ENCODE results near the gene TMEM131. TPM values are rescaled to one million over a fixed set of nuclear protein-coding genes. Genes with fewer than 3 reads are reported as not detected.

Gene TMEM131
- total and polyA plus RNA-seq, 7 experiments from 2014 or later = 10.6 to 46.4 (median 40.5) TPM

- Mint-ChIP-seq H3K4me3 (no peak overlapping the region), H3K27me3 (no peaks in the 10 kb centered on the region), H3K27ac (no peak overlapping the region), H3K36me3 (peaks cover 9 to 58% (median 23%) of the 10 kb centered on the region in 5 donors), H3K9me3 (no peaks in the 10 kb centered on the region), H3K4me1 (no peaks in the 10 kb centered on the region)
- CTCF ChIA-PET = interaction anchor here (0.6 to 0.7 kb wide), 2 partner anchors 14 to 1898 kb away, joined by 3 read pairs; no protein-coding TSS in a partner anchor
- intact Hi-C loops (cut with micrococcal nuclease) = no loop called here
- no peaks in the 10 kb centered on the region for H3K4me1 ChIP-seq (ENCODE audit: control insufficient read depth in 2 of 2, insufficient read depth in 2 of 2, low read length in 2 of 2)
- H3K36me3 ChIP-seq (ENCODE audit: control insufficient read depth in 2 of 3, insufficient read depth in 3 of 3, low read length in 3 of 3) = peaks cover 6 to 51% (median 10%) of the 10 kb centered on the region in 3 experiments
- POLR2A ChIA-PET = no interaction called here
- no peak for DNase-seq
- no peak overlapping the region for H3K27ac ChIP-seq (ENCODE audit: low read depth, low read length)
- ATAC-seq = no peak
- no peaks in the 10 kb centered on the region for H3K27me3 ChIP-seq (ENCODE audit: control insufficient read depth in 2 of 2, insufficient read depth in 2 of 2, low read length in 2 of 2)
- H3K9me3 ChIP-seq (ENCODE audit: control insufficient read depth in 2 of 3, low read length in 3 of 3) = no peaks in the 10 kb centered on the region
- no peak overlapping the region for H3K4me3 ChIP-seq (ENCODE audit: low read length)
These were observed 203.3 kb downstream of the TMEM131 start for GRCh38 chr2:97792416-97792815.

- no peak for ATAC-seq
- H3K4me3 Mint-ChIP-seq = no peak overlapping the region
- no peaks in the 10 kb centered on the region for H3K4me1 ChIP-seq (ENCODE audit: control insufficient read depth in 2 of 2, insufficient read depth in 2 of 2, low read length in 2 of 2)
- H3K27me3 ChIP-seq (ENCODE audit: control insufficient read depth in 2 of 2, insufficient read depth in 2 of 2, low read length in 2 of 2) = no peaks in the 10 kb centered on the region
- peaks cover 0 to 6% (median 0%) of the 10 kb centered on the region in 7 donors for H3K4me1 Mint-ChIP-seq
- H3K36me3 Mint-ChIP-seq = peaks cover 9 to 48% (median 24%) of the 10 kb centered on the region in 5 donors
- POLR2A ChIA-PET = no interaction called here
- no peaks in the 10 kb centered on the region for H3K9me3 Mint-ChIP-seq
- peak overlapping the region in 1 of 9 donors; percentile 43 for H3K27ac Mint-ChIP-seq
- peaks cover 6 to 42% (median 10%) of the 10 kb centered on the region in 3 experiments for H3K36me3 ChIP-seq (ENCODE audit: control insufficient read depth in 2 of 3, insufficient read depth in 3 of 3, low read length in 3 of 3)
- CTCF ChIA-PET = no interaction called here
- H3K9me3 ChIP-seq (ENCODE audit: control insufficient read depth in 2 of 3, low read length in 3 of 3) = no peaks in the 10 kb centered on the region
- DNase-seq = no peak
- intact Hi-C loops (cut with micrococcal nuclease) = no loop called here
- H3K4me3 ChIP-seq (ENCODE audit: low read length) = no peak overlapping the region
- no peak overlapping the region for H3K27ac ChIP-seq (ENCODE audit: low read depth, low read length)
- H3K27me3 Mint-ChIP-seq = no peaks in the 10 kb centered on the region
These were observed 206.6 kb downstream of the TMEM131 start for GRCh38 chr2:97788986-97789644.

- no peak for DNase-seq
- no peak overlapping the region for H3K27ac ChIP-seq (ENCODE audit: low read depth, low read length)
- intact Hi-C loops (cut with micrococcal nuclease) = no loop called here
These were observed 209.9 kb downstream of the TMEM131 start for GRCh38 chr2:97785818-97786217.

GRCh38 chr2:97784953-97785352, 210.8 kb downstream of the TMEM131 start:
- H3K9me3 Mint-ChIP-seq = no peaks in the 10 kb centered on the region
- H3K36me3 Mint-ChIP-seq = peaks cover 0 to 31% (median 13%) of the 10 kb centered on the region in 5 donors
- H3K36me3 ChIP-seq (ENCODE audit: control insufficient read depth in 2 of 3, insufficient read depth in 3 of 3, low read length in 3 of 3) = peaks cover 0 to 20% (median 0%) of the 10 kb centered on the region in 3 experiments
- no peak for DNase-seq
- no peak overlapping the region for H3K27ac Mint-ChIP-seq
- H3K4me1 Mint-ChIP-seq = peaks cover 0 to 9% (median 0%) of the 10 kb centered on the region in 7 donors
- H3K27me3 ChIP-seq (ENCODE audit: control insufficient read depth in 2 of 2, insufficient read depth in 2 of 2, low read length in 2 of 2) = no peaks in the 10 kb centered on the region
- POLR2A ChIA-PET = no interaction called here
- CTCF ChIA-PET = no interaction called here
- H3K9me3 ChIP-seq (ENCODE audit: control insufficient read depth in 2 of 3, low read length in 3 of 3) = no peaks in the 10 kb centered on the region
- ATAC-seq = no peak
- intact Hi-C loops (cut with micrococcal nuclease) = no loop called here
- H3K4me3 Mint-ChIP-seq = no peak overlapping the region
- no peak overlapping the region for H3K4me3 ChIP-seq (ENCODE audit: low read length)
- no peak overlapping the region for H3K27ac ChIP-seq (ENCODE audit: low read depth, low read length)
- H3K27me3 Mint-ChIP-seq = no peaks in the 10 kb centered on the region
- no peaks in the 10 kb centered on the region for H3K4me1 ChIP-seq (ENCODE audit: control insufficient read depth in 2 of 2, insufficient read depth in 2 of 2, low read length in 2 of 2)

More at GRCh38 chr2:97785818-97786217, 209.9 kb downstream of the TMEM131 start:
- POLR2A ChIA-PET = no interaction called here
- Mint-ChIP-seq H3K27ac (peak overlapping the region in 2 of 9 donors; percentile 6 to 15), H3K4me1 (peaks cover 0 to 9% (median 0%) of the 10 kb centered on the region in 7 donors), H3K4me3 (no peak overlapping the region), H3K27me3 (no peaks in the 10 kb centered on the region), H3K36me3 (peaks cover 2 to 30% (median 13%) of the 10 kb centered on the region in 5 donors), H3K9me3 (no peaks in the 10 kb centered on the region)
- Histone ChIP-seq H3K4me3 (ENCODE audit: low read length) (no peak overlapping the region), H3K36me3 (ENCODE audit: control insufficient read depth in 2 of 3, insufficient read depth in 3 of 3, low read length in 3 of 3) (peaks cover 0 to 24% (median 1%) of the 10 kb centered on the region in 3 experiments), H3K27me3 (ENCODE audit: control insufficient read depth in 2 of 2, insufficient read depth in 2 of 2, low read length in 2 of 2) (no peaks in the 10 kb centered on the region), H3K9me3 (ENCODE audit: control insufficient read depth in 2 of 3, low read length in 3 of 3) (no peaks in the 10 kb centered on the region), H3K4me1 (ENCODE audit: control insufficient read depth in 2 of 2, insufficient read depth in 2 of 2, low read length in 2 of 2) (no peaks in the 10 kb centered on the region)
- ATAC-seq = no peak
- CTCF ChIA-PET = no interaction called here

GRCh38 chr2:97781981-97782380, 213.8 kb downstream of the TMEM131 start:
- Mint-ChIP-seq H3K4me1 (peaks cover 0 to 9% (median 0%) of the 10 kb centered on the region in 7 donors), H3K27ac (no peak overlapping the region), H3K9me3 (peaks cover 0 to 3% (median 0%) of the 10 kb centered on the region in 11 donors), H3K27me3 (no peaks in the 10 kb centered on the region), H3K36me3 (peaks cover 8 to 34% (median 9%) of the 10 kb centered on the region in 5 donors), H3K4me3 (no peak overlapping the region)
- H3K27ac ChIP-seq (ENCODE audit: low read depth, low read length) = no peak overlapping the region
- no peaks in the 10 kb centered on the region for H3K36me3 ChIP-seq (ENCODE audit: control insufficient read depth in 2 of 3, insufficient read depth in 3 of 3, low read length in 3 of 3)
- ATAC-seq (no peak), DNase-seq (no peak)
- H3K9me3 ChIP-seq (ENCODE audit: control insufficient read depth in 2 of 3, low read length in 3 of 3) = no peaks in the 10 kb centered on the region
- H3K4me3 ChIP-seq (ENCODE audit: low read length) = no peak overlapping the region
- no peaks in the 10 kb centered on the region for H3K4me1 ChIP-seq (ENCODE audit: control insufficient read depth in 2 of 2, insufficient read depth in 2 of 2, low read length in 2 of 2)
- intact Hi-C loops (cut with micrococcal nuclease) = no loop called here
- H3K27me3 ChIP-seq (ENCODE audit: control insufficient read depth in 2 of 2, insufficient read depth in 2 of 2, low read length in 2 of 2) = no peaks in the 10 kb centered on the region
- CTCF ChIA-PET = no interaction called here
- POLR2A ChIA-PET = no interaction called here

GRCh38 chr2:97779141-97779540, 216.6 kb downstream of the TMEM131 start:
- Histone ChIP-seq H3K27me3 (ENCODE audit: control insufficient read depth in 2 of 2, insufficient read depth in 2 of 2, low read length in 2 of 2) (no peaks in the 10 kb centered on the region), H3K36me3 (ENCODE audit: control insufficient read depth in 2 of 3, insufficient read depth in 3 of 3, low read length in 3 of 3) (peaks cover 0 to 17% (median 0%) of the 10 kb centered on the region in 3 experiments), H3K27ac (ENCODE audit: low read depth, low read length) (no peak overlapping the region), H3K4me3 (ENCODE audit: low read length) (no peak overlapping the region), H3K9me3 (ENCODE audit: control insufficient read depth in 2 of 3, low read length in 3 of 3) (no peaks in the 10 kb centered on the region), H3K4me1 (ENCODE audit: control insufficient read depth in 2 of 2, insufficient read depth in 2 of 2, low read length in 2 of 2) (no peaks in the 10 kb centered on the region)
- H3K36me3 Mint-ChIP-seq = peaks cover 9 to 47% (median 15%) of the 10 kb centered on the region in 5 donors
- POLR2A ChIA-PET = no interaction called here
- CTCF ChIA-PET = interaction anchor here (0.8 kb wide), 1 partner anchor 27 kb away, joined by 4 read pairs; no protein-coding TSS in a partner anchor
- H3K27ac Mint-ChIP-seq = peak overlapping the region in 1 of 9 donors; percentile 30
- ATAC-seq (no peak), DNase-seq (no peak)
- peaks cover 0 to 3% (median 0%) of the 10 kb centered on the region in 11 donors for H3K9me3 Mint-ChIP-seq
- no peaks in the 10 kb centered on the region for H3K27me3 Mint-ChIP-seq
- H3K4me3 Mint-ChIP-seq = no peak overlapping the region
- intact Hi-C loops (cut with micrococcal nuclease) = no loop called here
- H3K4me1 Mint-ChIP-seq = peaks cover 0 to 9% (median 5%) of the 10 kb centered on the region in 7 donors

Measured in naive thymus-derived CD4-positive, alpha-beta T cell (primary cell).